HFF-Myc (cell line): Measurements from ENCODE around the gene PPARG.

Experiments
- DNase-seq: peaks from one replicate; pipeline ENCODE4 v3.0.0-alpha.2; 2011; ENCODE audit warnings: low read depth; ENCODE audit errors: extremely low read depth
- H3K4me3 ChIP-seq: replicated peaks from 2 replicates; pipeline ENCODE4 v1.5.1; 2011; ENCODE audit warnings: low read depth, mild to moderate bottlenecking, control low read depth, low read length
- CTCF ChIP-seq: IDR thresholded peaks from 2 replicates; pipeline ENCODE4 v1.5.1; 2012; ENCODE audit warnings: mild to moderate bottlenecking, low read depth, low read length, control low read depth; ENCODE audit errors: missing control alignments

PPARG gene

GRCh38 chr3:12438318-12438717 is 149.4 kb downstream of the PPARG start:
- no peak for TF ChIP-seq CTCF
- DNase-seq, result no peak

GRCh38 chr3:12439161-12439940 is 150.5 kb downstream of the PPARG start:
- TF ChIP-seq CTCF, result no peak
- no peak for DNase-seq
- no peak overlapping the region for H3K4me3 ChIP-seq

More at GRCh38 chr3:12438318-12438717, 149.4 kb downstream of the PPARG start:
- no peak overlapping the region for H3K4me3 ChIP-seq

- no peak for TF ChIP-seq CTCF
- no peak for DNase-seq
- no peak overlapping the region for H3K4me3 ChIP-seq
Observed at GRCh38 chr3:12440927-12441714, 152.3 kb downstream of the PPARG start.

GRCh38 chr3:12442654-12443501 is 154.0 kb downstream of the PPARG start:
- no peak overlapping the region for H3K4me3 ChIP-seq
- DNase-seq, result no peak
- no peak for TF ChIP-seq CTCF

GRCh38 chr3:12443781-12444522 is 155.1 kb downstream of the PPARG start:
- DNase-seq, result no peak
- no peak for TF ChIP-seq CTCF
- no peak overlapping the region for H3K4me3 ChIP-seq
